Nucleus accumbens (tissue), 56 donors: ENCODE measurements around the gene SLC9A9.

Experiments used
- DNase-seq, 56 donors: peaks; one replicate each; lab custom pipeline; 2025; lab: John Stamatoyannopoulos, UW

SLC9A9 gene

DNA sequence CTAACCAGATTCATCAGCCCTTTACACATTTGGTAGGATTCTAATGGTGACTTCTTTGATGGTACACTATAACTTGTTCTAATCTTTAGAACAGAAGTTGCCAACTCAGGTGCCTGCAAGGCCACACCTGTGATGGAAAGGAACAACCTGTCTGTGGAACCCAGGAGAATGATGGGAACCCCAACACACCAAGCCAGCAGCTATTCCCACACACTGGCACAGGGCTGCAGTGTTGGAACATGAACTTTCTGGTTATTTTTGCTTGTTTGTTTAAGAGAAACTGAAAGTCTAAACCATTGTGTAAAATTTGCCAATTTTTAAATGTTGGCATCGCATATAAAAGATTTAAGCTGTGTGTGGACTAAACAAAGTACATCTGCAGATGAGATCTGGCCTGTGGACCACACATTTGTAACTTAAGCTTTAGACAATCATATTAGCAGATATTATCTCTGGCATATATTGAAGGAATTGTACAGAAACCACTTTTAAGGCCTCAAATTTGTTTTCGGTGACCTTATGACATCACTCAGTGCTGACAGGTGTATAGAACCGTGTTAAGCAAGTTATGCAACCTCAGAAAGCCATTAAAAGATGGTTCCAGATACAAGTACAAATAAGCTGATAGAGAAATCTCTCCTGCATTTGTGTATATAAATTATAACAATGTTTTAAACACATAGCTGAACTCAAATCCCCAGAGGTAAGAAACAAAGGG is 242.9 kb downstream of the SLC9A9 start:
- no peak for DNase-seq

DNA sequence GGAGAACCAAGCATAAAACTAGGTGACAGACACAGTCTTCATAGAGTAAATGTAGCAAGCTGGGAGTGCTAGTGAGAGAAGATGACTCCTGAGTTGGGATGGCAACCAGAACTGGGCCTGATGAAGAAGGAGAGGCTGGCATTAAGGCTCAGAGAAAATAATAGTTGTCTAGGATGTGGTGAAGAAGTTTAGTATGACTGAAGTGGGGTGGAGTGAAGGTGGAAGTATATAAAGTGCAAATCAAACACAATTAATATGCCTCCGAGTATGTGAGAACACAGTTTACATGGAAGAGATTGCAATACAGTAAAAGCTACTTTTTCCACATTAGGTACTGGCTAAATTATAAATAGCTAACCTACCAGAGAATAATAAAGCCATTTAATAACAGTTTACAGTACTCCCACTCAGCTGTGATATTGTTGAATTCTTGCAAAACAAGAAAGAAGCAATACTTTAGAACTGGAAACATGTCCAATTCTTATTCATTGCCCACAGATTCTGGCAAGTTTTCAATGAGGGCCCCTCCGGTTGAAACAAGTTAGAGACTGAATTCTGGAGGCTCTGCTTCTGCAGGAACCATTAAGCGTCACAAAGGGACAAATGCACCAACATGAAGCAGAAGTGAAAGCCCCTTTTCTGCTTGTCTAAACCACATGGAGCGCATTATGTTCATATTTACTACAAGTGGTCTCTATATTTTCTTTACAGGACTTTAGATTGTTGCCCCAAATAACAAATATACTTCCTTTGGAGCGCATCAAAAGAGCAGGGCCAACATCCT is 243.7 kb downstream of the SLC9A9 start:
- no peak for DNase-seq

DNA sequence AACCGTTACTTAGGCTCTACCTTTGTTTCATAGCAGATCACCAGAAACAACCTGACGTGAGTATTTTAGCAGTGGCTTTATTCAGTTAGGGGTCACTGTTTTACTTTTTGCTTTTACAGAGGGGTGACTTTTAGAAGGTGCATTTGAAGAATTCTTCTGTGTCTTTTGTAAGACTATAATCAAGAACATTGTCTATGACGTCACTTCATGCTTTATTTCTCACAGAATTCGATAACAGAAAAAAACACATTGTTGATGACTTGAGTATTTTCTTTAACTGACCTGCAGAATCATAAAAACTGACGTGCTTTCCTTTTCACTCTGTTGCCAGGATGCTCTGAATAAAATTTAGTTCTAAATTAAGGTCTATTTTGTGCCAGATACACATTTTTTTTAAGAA is 244.5 kb downstream of the SLC9A9 start:
- DNase-seq: no peak

DNA sequence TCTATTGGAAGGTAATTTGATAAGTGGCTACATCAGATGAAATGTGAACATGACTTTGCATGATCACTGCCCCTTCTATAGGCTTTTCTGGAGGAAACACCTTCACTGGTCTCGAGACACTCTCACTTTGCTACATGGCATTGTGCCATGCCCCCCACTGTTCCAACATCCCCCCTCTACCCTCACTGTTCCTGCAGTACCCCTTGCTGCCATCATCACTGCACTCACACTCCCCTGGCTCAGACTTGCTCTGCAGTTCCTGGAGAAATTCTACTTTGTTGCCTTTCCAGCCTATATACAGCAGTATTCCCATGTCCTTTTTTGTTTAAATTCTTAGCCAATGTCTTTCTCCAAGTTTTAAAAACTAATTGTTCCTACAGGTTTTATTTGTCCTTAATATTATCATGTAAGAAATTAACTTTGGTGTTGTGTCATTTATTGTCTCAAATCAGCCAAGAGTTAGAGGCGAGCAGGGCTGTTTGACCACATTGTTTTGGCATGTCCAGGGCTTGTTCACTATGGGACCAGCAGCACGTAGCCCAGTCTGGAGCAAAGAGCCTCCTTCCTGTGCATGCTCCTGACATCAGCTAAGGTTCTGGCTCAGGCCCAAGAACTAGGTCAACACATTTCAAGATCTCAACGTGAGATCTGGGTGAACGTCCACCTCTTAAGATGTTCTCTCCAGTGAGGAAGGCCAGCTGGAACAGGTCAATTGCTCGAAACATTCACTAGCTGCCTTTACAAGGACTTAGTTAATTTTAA is 246.4 kb downstream of the SLC9A9 start:
- DNase-seq: peak in 3 of 56 donors; percentile 8 to 20 (median 12)

DNA sequence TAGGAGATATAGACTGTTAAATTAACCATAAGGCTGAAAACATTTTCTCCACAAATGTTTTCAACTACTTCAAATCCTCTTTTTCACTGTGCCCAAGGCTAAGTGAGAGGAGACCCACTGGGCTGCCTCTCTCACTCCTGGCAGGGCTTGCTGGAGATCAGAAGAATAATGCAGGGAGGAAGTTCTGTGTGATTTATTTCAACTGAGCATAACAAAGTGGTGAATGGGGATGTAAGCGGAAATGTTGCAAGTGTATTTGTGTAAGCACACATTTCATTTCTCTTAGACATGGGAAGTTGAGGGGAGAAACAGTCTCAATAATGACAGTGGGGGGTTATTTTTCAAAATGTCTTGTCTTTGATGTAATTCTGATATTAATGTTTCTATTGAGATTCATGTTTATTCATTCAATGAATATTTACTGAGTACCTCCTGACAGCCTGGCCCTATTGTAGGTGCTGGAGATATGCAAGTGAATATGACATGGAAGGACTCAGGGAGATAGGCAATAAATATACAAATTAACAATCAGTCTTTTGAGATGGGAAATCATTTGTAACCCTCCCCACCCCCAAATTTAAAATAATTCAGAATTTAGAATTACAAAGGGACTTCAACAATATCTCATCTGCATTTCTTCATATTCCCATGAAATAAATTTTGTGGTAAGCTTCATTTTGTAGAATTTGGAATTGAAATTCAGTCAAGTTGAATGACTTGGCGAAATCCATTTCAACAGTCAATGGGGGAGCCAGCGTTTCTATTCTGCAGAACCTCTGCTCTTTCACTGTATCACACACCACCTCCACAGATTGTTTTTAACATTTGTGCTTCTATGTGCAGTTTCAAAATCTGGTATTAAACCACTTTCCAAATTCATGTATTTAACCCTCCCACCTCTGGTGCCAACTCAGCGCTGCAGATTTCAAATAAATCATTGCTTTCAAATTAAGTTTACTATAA is 247.2 kb downstream of the SLC9A9 start:
- peak in 2 of 56 donors; percentile 9 to 14 for DNase-seq

DNA sequence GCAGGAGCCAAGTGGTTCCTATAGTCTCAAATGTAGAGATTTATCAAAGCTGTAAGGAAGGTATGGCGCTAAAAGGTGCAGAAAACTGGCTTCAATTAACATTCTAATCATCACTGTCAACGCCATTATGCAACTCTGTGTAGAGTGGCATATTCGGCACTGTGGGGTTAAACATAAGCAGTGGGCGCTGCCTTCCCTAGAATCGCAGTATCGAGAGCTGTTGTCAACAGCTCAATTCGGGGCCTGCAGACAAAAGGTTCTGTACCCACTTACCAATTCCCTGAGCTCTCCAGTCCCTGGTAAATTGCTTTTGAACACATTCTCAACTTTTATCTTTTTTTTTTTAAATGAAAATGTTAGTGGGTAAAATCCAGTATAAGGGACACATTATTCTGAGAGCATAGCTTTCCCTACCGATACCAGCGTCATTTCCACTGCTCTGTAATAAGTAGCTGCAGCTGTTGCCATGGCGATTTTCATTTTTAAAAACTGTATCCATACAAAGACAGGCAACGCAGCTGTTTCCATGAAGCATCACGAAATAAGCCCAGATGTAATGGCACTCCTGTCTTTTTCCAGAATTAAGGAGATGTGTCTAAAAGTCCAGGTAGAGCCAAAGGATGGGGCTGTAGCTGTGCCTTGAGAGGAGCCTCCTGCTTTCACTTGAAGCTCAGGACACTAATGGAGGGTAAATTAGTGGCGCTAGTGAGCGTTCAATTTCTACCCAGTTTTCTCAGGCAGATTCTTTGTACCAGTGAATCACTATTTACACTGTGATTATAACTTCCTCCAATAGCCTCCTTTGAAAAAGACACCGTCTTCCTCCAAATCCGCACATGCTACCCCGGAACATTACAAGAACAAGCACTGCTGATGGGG is 250.3 kb downstream of the SLC9A9 start:
- peak in 19 of 56 donors; percentile 5 to 55 (median 30) for DNase-seq

DNA sequence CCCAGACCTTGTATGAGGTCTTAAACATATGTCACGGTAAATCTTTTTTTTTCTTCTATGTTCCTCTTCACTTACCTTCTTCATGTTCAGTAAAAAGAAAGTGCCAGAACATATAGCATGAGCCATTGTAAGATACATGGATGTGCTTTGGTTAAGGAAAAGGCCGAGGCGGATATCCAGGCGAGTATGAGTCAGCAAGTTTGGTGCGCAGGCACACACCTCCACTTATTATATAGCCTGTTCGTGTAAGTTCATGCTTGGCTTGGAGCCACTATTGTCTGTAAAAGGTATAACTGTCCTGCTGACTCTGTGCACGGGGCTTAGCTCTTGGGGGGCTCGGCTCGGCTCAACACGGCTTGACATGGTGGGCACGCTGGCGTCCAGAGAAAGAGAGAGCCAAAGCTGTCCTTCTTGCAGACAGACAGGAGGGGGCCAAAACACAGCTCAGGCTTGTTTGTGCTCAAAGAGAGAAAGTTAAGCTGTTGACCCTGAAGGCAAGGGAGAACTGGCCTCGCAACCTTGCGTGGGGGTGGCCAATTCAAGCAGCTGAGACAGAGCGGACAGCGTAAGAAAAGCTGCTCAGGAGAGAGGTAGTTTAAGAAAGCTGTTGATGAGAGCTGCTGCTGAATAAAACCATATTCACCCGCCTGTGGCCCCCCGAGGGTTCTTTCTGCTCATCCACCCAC is 251.2 kb downstream of the SLC9A9 start:
- DNase-seq: no peak

DNA sequence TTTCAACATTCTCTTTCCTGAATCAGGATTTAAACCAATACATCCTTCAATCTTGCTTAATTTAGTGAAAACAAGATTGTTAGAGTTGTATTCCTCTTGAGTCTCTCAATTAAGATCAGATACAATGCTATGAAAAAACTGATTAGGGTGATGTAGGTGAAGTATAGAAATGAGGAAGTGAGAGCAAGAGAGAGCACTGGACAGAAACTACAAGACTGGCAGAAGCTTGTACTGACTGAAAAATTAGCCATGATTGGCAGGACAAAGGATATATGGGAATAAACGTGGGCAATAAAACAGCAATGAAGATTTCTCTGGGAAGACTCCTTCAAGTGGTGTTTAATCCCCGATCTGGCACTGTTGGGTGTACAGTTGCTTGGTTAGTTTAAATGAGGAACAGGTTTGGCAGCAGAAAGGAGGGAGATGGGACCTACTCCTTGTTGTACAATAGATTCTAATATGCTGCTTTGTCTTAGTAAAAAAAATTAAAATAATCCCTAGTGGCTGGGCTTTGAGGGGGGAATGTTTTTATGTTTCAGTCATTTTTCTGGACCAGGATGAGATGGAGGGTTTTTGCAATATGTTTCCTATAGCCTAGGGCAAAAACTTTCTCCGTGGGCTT is 252.7 kb downstream of the SLC9A9 start:
- DNase-seq: no peak

DNA sequence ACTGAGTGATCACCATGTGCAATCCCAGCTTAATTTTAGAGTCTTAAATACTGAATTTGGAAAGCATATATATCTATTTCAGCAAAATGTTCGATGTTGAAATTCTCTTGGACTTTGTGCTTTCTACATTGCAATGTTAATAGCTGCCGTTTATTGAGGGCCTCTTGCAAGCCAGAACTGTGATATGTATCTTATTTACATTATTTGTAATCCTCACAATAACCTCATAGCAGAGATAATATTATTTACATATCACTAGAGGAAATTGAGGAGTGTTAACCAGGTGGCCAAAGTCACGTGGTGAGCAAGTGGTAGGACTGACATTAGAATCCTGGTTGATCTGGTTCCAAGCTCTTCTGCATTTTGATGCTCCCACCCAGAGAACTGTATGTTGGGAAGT is 254.1 kb downstream of the SLC9A9 start:
- DNase-seq: no peak

DNA sequence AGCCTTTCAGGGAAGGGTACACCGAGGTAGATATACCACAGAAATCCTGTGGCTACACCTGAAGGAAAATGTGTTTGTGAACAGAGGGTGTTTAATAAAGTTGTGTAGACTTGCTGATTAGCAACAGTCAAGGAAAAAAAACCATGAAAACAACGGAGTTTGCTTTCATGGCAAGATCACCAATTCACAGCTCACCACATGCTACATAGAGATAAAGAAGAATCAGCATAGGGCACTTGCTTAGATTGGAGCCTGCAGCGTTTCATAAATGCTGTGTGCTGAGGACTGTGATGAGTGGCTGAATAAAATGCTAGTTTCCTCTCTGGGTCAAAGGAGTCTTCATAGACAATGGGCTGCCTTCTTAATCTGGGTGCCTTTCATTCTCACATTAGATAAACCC is 257.6 kb downstream of the SLC9A9 start:
- no peak for DNase-seq

DNA sequence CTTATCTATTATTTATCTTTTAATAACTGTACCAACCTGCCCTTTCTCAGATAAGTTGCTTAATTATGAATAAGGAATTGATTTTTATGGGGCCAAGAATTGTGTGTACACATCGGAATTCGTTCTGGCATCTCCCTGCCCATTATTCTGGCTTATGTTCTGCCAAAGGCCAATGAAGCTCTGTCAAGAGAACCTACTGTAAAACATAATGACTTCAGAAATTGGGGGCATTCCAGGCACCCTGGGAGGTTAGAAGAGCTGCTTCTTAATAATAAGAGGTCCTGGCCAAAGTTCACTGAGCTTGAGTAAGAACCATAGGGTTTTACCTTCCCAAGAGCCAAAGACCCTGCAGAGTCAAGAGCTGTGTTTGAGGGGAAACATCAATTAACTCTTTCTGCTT is 261.7 kb downstream of the SLC9A9 start:
- no peak for DNase-seq

DNA sequence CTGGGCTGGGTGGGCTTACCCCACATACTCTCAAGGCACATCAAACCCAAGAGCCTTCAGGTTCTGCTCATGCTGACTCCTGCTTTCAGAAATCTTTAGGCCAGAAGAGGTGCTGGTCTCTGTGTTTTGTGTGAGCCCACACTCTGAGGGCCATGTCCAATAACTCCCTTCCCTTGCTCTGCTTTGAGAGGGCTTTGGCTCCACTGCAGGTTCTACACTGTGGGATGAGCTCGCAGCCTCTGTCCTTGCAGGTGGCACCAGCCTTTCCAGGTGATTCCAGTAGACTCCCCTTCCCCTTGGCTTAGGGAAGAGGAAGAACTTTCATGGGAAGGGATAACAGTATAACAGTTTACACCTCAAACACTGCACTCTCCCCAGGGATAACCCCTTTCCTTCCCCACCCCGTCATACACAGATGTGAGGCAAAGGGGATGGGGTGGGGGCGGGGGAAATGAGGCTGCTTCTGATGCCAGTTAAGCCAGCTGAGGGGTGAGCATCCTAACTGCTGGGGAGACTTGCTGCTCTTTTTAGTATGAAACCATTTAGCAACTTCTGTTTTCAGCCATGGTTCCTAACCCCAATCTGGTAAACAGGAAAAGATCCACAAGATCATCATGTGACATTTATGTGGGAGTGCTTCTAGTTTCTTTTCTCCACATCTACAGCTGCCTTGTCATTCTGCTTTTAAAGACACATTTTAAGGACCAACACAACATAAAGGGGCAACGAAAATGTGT is 262.4 kb downstream of the SLC9A9 start:
- DNase-seq: peak in 1 of 56 donors; percentile 13

DNA sequence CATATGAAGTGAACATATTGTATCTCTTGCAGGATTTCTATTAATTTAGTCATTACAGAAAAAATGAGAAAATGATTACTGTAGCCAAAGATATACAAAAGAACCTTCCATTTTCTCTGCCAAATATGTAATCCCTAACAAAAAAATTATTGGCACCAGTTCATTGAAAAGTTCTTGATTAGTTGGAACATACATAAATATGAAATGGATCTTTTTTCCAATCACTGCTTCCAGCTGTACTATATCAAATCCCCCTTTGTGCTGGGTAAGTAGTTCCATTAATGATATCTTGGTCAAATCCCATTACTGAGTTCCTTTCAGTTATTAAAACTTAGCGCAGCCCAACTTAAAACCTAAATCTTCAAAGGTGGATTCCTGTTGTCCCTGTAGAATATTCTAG is 263.8 kb downstream of the SLC9A9 start:
- no peak for DNase-seq

DNA sequence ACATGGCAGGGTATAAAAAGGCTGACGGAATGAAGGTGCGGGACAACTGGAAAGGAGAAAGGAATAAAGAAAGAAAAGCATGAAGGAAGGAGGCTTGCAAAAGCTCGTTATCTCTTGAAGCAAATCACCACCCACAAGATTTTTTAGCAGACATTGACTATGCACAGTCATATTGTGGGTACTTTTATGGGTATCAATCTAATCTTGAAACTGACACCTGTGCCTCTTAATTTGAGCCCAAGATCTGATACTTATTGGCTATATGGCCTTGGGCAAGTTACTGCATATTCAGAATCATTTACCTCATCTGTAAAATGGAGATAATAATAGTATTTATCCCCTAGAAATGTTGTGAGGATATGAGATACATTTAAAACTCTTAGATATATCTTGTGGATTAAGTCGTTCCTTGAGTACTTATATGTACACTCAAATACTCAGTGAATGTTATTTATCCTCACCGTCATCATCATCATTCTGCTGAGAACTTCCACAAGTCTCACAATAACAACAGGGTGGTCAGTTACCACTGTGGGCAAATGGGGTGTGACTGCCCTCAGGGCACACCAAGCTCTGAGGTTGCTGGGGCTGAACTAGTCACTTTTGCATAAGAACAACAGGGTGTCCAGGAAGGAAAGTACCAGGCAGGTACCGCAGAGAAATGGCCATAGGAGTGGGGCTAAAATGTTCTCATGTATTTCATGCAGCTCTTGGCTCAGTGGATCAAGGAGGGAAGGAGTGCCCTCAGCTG is 266.1 kb downstream of the SLC9A9 start:
- no peak for DNase-seq

DNA sequence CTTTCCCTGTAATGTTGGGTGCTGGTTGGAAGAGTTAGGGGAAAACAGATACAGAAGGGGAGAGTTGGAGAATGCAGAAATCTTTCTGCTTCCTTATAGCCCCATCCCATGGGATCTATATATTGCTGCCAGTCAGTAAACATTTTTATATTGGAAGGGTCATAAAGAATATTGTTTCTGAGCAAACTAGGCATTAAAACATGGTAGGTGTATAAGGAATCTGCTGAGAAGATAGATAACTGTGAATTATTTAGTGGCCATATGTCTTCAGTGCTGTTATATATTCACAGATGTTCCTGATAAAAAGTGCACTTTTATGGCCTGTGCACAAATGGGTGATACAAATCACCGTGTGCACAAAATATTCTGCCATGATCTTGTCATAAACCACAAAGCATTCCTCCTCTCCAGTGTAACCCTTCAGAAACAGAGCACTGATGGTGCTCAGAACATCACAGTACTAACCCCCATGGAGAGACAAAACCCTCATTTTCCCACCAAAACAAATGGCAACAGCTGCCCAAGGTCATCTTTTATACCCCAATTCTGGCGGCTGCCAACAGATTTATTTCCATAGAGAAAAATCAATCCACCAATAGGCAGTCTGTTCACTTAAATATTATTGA is 269.3 kb downstream of the SLC9A9 start:
- DNase-seq: no peak
